Measurements from ENCODE around the gene VPS13C.

DNA sequence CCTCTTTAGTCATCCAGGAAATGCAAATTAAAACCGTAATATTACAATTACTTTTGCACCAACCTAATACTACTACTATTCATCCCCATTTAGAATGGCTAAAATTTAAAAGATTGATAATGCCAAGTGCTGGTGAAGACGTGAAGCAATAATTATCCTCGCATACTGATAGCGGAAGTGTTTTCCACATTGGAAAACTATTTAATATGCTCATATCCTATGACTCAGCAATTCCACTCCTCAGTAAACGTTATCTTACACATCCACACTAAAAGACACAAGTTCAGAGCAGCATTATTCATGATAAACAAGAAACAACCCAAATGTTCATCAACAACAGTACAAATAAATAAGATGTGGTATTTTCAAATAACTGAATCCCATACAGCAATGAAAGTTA, 70.6 kb downstream of the VPS13C start:
- TF ChIP-seq, protein P1, sequence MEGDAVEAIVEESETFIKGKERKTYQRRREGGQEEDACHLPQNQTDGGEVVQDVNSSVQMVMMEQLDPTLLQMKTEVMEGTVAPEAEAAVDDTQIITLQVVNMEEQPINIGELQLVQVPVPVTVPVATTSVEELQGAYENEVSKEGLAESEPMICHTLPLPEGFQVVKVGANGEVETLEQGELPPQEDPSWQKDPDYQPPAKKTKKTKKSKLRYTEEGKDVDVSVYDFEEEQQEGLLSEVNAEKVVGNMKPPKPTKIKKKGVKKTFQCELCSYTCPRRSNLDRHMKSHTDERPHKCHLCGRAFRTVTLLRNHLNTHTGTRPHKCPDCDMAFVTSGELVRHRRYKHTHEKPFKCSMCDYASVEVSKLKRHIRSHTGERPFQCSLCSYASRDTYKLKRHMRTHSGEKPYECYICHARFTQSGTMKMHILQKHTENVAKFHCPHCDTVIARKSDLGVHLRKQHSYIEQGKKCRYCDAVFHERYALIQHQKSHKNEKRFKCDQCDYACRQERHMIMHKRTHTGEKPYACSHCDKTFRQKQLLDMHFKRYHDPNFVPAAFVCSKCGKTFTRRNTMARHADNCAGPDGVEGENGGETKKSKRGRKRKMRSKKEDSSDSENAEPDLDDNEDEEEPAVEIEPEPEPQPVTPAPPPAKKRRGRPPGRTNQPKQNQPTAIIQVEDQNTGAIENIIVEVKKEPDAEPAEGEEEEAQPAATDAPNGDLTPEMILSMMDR (IDR thresholded peaks at IDR 0.05) = no peak
- TF ChIP-seq POLR2A (IDR thresholded peaks at IDR 0.05) = no peak
